Measurements from ENCODE around the gene CT45A6.
"Not testable (repeated sequence)": the region's sequence is repeated elsewhere in the genome, so short reads cannot be mapped to it uniquely, and the experiment has no call there.

The CT45A6 gene, protein sequence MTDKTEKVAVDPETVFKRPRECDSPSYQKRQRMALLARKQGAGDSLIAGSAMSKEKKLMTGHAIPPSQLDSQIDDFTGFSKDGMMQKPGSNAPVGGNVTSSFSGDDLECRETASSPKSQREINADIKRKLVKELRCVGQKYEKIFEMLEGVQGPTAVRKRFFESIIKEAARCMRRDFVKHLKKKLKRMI

DNA sequence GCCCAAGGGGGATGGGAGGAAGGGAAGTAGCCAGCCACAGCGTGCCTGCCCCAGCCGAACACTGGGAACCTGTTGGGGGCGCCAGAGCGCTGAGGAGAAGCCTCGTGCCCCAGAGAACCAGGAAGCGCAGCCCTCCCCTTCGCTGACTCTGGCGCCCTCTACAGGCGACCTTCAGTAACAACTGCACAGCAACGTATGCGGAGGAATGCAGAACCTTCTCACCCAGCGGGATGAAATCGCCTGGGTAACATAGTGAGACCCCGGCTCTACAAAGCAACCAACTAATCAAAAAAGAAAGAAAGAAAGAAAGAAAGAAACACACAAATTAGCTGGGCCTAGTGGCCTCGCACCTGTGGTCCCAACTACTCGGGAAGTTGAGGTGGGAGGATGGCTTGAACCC lies at the start of gene CT45A6:
TSS of gene CT45A6 (minus strand) at position 101 of the 400 bp plus-strand sequence. CDS start 3,794 bp downstream, outside the sequence.
- not testable (repeated sequence) for FAIRE-seq; DNase-seq (ENCODE audit: low spot score)

DNA sequence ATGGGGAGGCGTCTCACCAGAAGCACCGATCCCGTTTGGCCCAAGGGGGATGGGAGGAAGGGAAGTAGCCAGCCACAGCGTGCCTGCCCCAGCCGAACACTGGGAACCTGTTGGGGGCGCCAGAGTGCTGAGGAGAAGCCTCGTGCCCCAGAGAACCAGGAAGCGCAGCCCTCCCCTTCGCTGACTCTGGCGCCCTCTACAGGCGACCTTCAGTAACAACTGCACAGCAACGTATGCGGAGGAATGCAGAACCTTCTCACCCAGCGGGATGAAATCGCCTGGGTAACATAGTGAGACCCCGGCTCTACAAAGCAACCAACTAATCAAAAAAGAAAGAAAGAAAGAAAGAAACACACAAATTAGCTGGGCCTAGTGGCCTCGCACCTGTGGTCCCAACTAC lies 34.6 kb upstream of the CT45A6 start, which contains the start of gene CT45A7:
TSS of gene CT45A7 (minus strand) at position 101 of the 400 bp plus-strand sequence. CDS start 3,747 bp downstream, outside the sequence.
- not testable (repeated sequence) for FAIRE-seq; DNase-seq (ENCODE audit: low spot score)

DNA sequence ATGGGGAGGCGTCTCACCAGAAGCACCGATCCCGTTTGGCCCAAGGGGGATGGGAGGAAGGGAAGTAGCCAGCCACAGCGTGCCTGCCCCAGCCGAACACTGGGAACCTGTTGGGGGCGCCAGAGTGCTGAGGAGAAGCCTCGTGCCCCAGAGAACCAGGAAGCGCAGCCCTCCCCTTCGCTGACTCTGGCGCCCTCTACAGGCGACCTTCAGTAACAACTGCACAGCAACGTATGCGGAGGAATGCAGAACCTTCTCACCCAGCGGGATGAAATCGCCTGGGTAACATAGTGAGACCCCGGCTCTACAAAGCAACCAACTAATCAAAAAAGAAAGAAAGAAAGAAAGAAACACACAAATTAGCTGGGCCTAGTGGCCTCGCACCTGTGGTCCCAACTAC lies 17.3 kb upstream of the CT45A6 start, which contains the start of gene CT45A2:
TSS of gene CT45A2 (minus strand) at position 101 of the 400 bp plus-strand sequence. CDS start 3,747 bp downstream, outside the sequence.
- not testable (repeated sequence) for DNase-seq (ENCODE audit: low spot score); FAIRE-seq

DNA sequence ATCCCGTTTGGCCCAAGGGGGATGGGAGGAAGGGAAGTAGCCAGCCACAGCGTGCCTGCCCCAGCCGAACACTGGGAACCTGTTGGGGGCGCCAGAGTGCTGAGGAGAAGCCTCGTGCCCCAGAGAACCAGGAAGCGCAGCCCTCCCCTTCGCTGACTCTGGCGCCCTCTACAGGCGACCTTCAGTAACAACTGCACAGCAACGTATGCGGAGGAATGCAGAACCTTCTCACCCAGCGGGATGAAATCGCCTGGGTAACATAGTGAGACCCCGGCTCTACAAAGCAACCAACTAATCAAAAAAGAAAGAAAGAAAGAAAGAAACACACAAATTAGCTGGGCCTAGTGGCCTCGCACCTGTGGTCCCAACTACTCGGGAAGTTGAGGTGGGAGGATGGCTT lies 17.2 kb downstream of the CT45A6 start, which contains the start of gene CT45A5:
TSS of gene CT45A5 (minus strand) at position 101 of the 400 bp plus-strand sequence. CDS start 3,774 bp downstream, outside the sequence.
- FAIRE-seq; DNase-seq (ENCODE audit: low spot score): not testable (repeated sequence)

DNA sequence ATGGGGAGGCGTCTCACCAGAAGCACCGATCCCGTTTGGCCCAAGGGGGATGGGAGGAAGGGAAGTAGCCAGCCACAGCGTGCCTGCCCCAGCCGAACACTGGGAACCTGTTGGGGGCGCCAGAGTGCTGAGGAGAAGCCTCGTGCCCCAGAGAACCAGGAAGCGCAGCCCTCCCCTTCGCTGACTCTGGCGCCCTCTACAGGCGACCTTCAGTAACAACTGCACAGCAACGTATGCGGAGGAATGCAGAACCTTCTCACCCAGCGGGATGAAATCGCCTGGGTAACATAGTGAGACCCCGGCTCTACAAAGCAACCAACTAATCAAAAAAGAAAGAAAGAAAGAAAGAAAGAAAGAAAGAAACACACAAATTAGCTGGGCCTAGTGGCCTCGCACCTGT lies 34.5 kb downstream of the CT45A6 start, which contains the start of gene CT45A3:
TSS of gene CT45A3 (minus strand) at position 101 of the 400 bp plus-strand sequence. CDS start 3,747 bp downstream, outside the sequence.
- FAIRE-seq; DNase-seq (ENCODE audit: low spot score): not testable (repeated sequence)

DNA sequence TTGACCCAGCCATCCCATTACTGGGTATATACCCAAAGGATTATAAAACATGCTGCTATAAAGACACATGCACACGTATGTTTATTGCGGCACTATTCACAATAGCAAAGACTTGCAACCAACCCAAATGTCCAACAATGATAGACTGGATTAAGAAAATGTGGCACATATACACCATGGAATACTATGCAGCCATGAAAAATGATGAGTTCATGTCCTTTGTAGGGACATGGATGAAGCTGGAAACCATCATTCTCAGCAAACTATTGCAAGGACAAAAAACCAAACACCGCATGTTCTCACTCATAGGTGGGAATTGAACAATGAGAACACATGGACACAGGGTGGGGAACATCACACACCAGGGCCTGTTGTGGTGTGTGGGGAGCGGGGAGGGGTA lies 57.8 kb downstream of the CT45A6 start:
- FAIRE-seq, result not testable (repeated sequence)

More for the DNA sequence above, 57.8 kb downstream of the CT45A6 start:
- not testable (repeated sequence) for DNase-seq (ENCODE audit: low spot score)

Data from RCC 7860 (cell line).